Mammary epithelial cell (primary cell): ENCODE results near the gene NALF2.

Experiments
- CTCF ChIP-seq, 2 donors: IDR thresholded peaks in 1 of 2; conservative IDR thresholded peaks in 1 of 2; 2 replicates each; pipeline ENCODE4 v1.5.1; 2011 to 2012; ENCODE audit warnings: inconsistent platforms in 2 of 2, low read length in 2 of 2, mild to moderate bottlenecking in 2 of 2, control low read depth in 1 of 2, low read depth in 1 of 2; ENCODE audit not compliant: insufficient read depth in 1 of 2; ENCODE audit errors: extremely low read depth in 1 of 2
- EZH2 ChIP-seq: IDR thresholded peaks from 2 replicates; pipeline ENCODE4 v1.6.1; 2012; ENCODE audit warnings: low read length, inconsistent platforms, borderline replicate concordance

GRCh38 chrX:69503228-69503781 is 821 bp upstream of the NALF2 start:
- TF ChIP-seq CTCF (conservative IDR thresholded peaks at IDR 0.05 in 1 of 2, IDR thresholded peaks at IDR 0.05 in 1 of 2; ENCODE audit: extremely low read depth in 1 of 2, insufficient read depth in 1 of 2, low read depth in 1 of 2, low read length in 2 of 2) (peak in 1 of 2 donors; percentile 5), EZH2 (no peak)
